Measurements from ENCODE around the gene MTRF1.

GRCh38 chr13:41299316-41300094 is 36.1 kb upstream of the MTRF1 start:
- TF ChIP-seq CTCF (IDR thresholded peaks at IDR 0.05; ENCODE audit: insufficient read depth, low read length) (no peak), POLR2AphosphoS5 (IDR thresholded peaks at IDR 0.05; ENCODE audit: low read depth) (no peak), GABPA (IDR thresholded peaks at IDR 0.05; ENCODE audit: low read depth) (no peak), REST (IDR thresholded peaks at IDR 0.05; ENCODE audit: insufficient replicate concordance, low read depth) (no peak)
